ENCODE measurements around the gene DPYD. TPM values are rescaled to one million over a fixed set of nuclear protein-coding genes. Genes with fewer than 3 reads are reported as not detected.

The DPYD gene
- total RNA-seq, 4 donors from 2014 or later = 35.7 to 65.4 (median 43.7) TPM

DNA sequence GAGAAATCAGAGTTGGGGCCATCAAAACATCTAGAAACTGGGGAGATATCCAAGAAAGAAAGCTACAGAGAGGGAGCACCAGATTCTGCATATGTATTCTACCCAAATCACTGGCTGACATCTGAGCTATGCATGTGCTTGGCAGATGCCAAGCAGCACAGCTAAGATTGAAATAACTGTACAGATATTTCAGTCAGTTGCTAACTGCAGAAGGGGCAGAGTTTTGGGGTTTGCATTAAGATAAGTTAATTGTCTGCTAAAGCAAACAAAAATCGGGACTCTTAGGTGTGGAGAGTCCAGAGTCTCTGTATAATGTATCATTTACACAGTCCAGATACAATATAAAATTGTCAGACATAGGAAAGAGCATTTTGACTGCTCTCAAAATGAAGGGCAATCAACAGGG lies 762.1 kb downstream of the DPYD start:
- TF ChIP-seq POLR2A (IDR thresholded peaks at IDR 0.05) (no peak), EP300 (IDR thresholded peaks at IDR 0.05) (no peak)
- TF ChIP-seq, protein P1, sequence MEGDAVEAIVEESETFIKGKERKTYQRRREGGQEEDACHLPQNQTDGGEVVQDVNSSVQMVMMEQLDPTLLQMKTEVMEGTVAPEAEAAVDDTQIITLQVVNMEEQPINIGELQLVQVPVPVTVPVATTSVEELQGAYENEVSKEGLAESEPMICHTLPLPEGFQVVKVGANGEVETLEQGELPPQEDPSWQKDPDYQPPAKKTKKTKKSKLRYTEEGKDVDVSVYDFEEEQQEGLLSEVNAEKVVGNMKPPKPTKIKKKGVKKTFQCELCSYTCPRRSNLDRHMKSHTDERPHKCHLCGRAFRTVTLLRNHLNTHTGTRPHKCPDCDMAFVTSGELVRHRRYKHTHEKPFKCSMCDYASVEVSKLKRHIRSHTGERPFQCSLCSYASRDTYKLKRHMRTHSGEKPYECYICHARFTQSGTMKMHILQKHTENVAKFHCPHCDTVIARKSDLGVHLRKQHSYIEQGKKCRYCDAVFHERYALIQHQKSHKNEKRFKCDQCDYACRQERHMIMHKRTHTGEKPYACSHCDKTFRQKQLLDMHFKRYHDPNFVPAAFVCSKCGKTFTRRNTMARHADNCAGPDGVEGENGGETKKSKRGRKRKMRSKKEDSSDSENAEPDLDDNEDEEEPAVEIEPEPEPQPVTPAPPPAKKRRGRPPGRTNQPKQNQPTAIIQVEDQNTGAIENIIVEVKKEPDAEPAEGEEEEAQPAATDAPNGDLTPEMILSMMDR (IDR thresholded peaks at IDR 0.05) = no peak
- Histone ChIP-seq H3K27ac (no peak overlapping the region), H3K36me3 (peaks cover 0 to 14% (median 0%) of the 10 kb centered on the region in 3 donors), H3K4me1 (no peaks in the 10 kb centered on the region), H3K4me3 (no peak overlapping the region), H3K9me3 (peaks cover 0 to 10% (median 0%) of the 10 kb centered on the region in 4 donors), H3K27me3 (no peaks in the 10 kb centered on the region)
- DNase-seq (ENCODE audit: low spot score in 2 of 2) = no peak
- WGBS, 2 donors = 55 to 65% methylated on average over 1 of the region's 1 CpG

DNA sequence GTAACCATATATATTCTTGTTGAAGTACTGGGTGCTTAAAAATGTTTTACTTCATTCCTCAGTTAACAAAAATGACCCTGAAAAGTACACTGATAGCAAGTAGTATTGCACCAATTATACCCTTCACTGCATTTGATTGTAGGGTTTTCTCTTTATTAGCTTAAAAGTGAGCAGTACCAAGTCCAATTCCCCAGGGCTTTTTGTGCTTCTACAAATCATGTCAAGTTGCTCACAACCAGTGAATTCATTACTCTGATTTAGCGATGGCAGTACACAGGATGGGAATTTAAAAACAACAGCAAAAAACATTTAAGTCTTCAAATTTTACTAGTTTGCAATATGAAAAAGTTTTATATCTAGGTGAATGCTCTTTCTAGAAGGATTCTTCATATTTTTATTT lies 762.8 kb downstream of the DPYD start:
- 89 to 98% methylated on average over 1 of the region's 1 CpG for WGBS, 2 donors
- H3K9me3 ChIP-seq = peaks cover 0 to 4% (median 0%) of the 10 kb centered on the region in 4 donors
- no peak for DNase-seq (ENCODE audit: low spot score in 2 of 2)
- H3K4me3 ChIP-seq = no peak overlapping the region
- no peaks in the 10 kb centered on the region for H3K27me3 ChIP-seq
- no peak overlapping the region for H3K27ac ChIP-seq
- H3K4me1 ChIP-seq = no peaks in the 10 kb centered on the region
- no peak for TF ChIP-seq EP300 (IDR thresholded peaks at IDR 0.05)
- TF ChIP-seq, protein P1 (IDR thresholded peaks at IDR 0.05) = no peak
- TF ChIP-seq POLR2A (IDR thresholded peaks at IDR 0.05) = no peak
- H3K36me3 ChIP-seq = peaks cover 0 to 9% (median 0%) of the 10 kb centered on the region in 3 donors

DNA sequence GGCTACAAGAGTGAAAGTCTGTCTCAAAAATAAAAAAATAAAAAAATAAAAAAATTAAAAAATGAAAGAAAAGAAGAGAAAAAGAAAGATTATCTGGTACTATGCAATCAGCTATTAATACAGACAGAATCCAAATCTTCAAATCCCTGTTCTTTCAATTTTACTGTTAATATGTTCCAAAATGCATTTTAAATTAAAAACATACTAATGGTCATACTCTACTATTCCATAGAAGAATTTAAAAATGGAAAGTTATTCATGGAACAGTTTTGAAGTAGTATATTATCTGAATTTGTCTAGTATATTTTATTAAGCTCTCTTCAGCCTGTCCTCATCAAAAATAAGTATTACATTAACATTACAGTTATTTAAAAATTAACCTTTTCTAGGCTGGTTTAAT lies 769.2 kb downstream of the DPYD start:
- H3K36me3 ChIP-seq = peaks cover 0 to 9% (median 0%) of the 10 kb centered on the region in 3 donors
- no peaks in the 10 kb centered on the region for H3K4me1 ChIP-seq
- no peak overlapping the region for H3K4me3 ChIP-seq
- H3K27ac ChIP-seq = no peak overlapping the region
- no peaks in the 10 kb centered on the region for H3K9me3 ChIP-seq
- TF ChIP-seq, protein P1 (IDR thresholded peaks at IDR 0.05) = no peak
- TF ChIP-seq EP300 (IDR thresholded peaks at IDR 0.05) (no peak), POLR2A (IDR thresholded peaks at IDR 0.05) (no peak)
- no peaks in the 10 kb centered on the region for H3K27me3 ChIP-seq
- no peak for DNase-seq (ENCODE audit: low spot score in 2 of 2)

DNA sequence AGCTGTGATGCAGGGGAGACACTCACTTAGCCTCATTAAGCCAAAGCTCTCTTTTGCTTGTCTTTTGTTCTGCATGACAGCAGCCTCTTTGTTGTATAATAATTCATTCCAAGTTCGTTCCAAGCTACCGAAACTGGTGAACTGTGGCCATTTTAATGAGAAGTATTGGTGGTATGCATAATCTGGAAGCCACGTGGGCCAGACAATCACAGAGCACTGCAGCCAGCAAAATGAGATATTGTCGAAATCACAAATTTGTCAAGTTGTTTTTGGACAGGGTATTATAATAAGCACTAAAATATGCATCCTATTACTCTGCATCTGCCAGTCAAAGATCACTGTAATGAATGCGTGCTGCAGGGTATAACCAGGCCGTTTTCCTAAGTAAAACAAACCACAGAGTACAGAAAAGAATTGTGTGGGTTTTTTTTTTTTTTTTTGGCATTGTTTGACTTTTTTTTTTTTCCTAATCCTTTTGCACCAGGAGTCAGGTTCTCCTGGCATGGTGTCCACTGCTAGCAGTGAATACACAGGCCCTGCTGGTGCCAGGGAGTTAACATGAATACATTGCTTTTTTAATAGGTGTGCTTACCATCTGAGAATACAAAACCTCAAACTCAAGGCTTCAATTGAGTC lies 775.4 kb downstream of the DPYD start:
- Histone ChIP-seq H3K4me1 (peaks cover 0 to 41% (median 13%) of the 10 kb centered on the region in 4 donors), H3K36me3 (no peaks in the 10 kb centered on the region), H3K27ac (peak overlapping the region in 2 of 4 donors; percentile 48 to 76), H3K27me3 (no peaks in the 10 kb centered on the region), H3K9me3 (no peaks in the 10 kb centered on the region), H3K4me3 (no peak overlapping the region)
- no peak for DNase-seq (ENCODE audit: low spot score in 2 of 2)
- TF ChIP-seq POLR2A (IDR thresholded peaks at IDR 0.05) (no peak), EP300 (IDR thresholded peaks at IDR 0.05) (peak in 1 of 2 donors; percentile 58)
- WGBS, 2 donors = 28 to 34% methylated on average over 6 of the region's 6 CpGs

DNA sequence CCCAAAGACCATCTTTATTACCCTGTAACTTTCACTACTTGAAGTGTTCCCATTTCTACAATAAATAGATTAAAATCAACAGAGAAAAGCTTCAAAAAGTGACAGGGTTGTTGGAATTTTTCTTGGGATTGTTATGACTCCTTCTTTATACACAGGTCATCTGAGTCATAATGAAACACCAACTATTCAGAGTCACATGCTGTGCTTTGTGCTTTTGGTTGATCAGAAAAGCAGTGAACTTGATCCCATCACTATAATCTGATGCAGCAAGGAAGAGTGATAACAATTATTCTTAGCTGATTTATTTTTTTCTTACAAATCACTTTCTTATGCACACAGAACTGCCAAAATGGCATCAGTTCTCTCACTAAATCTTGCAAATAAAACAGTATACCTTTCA lies 776.3 kb downstream of the DPYD start:
- H3K9me3 ChIP-seq = no peaks in the 10 kb centered on the region
- H3K36me3 ChIP-seq = no peaks in the 10 kb centered on the region
- TF ChIP-seq, protein P1 (IDR thresholded peaks at IDR 0.05) = no peak
- TF ChIP-seq POLR2A (IDR thresholded peaks at IDR 0.05) (no peak), EP300 (IDR thresholded peaks at IDR 0.05) (no peak)
- H3K4me3 ChIP-seq = no peak overlapping the region
- DNase-seq (ENCODE audit: low spot score in 2 of 2) = no peak
- peak overlapping the region in 2 of 4 donors; percentile 48 to 76 for H3K27ac ChIP-seq
- H3K4me1 ChIP-seq = peaks cover 0 to 48% (median 13%) of the 10 kb centered on the region in 4 donors
- H3K27me3 ChIP-seq = no peaks in the 10 kb centered on the region

Data from tibial nerve (tissue), 4 donors.